Caco-2 (cell line): Measurements from ENCODE around the gene SGPP2. TPM values are rescaled to one million over a fixed set of nuclear protein-coding genes. Genes with fewer than 3 reads are reported as not detected.

Experiments
- BruUV-seq: library from RNA; stranded (reverse); fragments of 400-500 nt; replicated peaks from 2 replicates; lab custom pipeline; 2021; lab: Mats Ljungman, UMichigan
- CTCF ChIA-PET: fragments of 300-600 bp; sonication (Branson Sonifier 250); formaldehyde crosslinking; loops from one replicate; lab custom pipeline; 2022; ENCODE audit warnings: antibody characterized with exemption; lab: Charles Lee
- POLR2A ChIA-PET: fragments of 300-600 bp; sonication (Branson Sonifier 250); formaldehyde crosslinking; loops from one replicate; lab custom pipeline; 2022; ENCODE audit warnings: antibody characterized with exemption; lab: Charles Lee
- DNase-seq, 2 experiments: peaks; one replicate each; pipeline versions ENCODE4 v3.0.0 to v3.0.0-alpha.2; 2020 to 2022
- H3K27me3 ChIP-seq: replicated peaks from 2 replicates; pipeline ENCODE4 v1.6.0; 2011; ENCODE audit warnings: low read length; ENCODE audit not compliant: control insufficient read depth, insufficient read depth
- H3K36me3 ChIP-seq: 2 replicates; pipeline ENCODE4 v1.5.1; 2011; ENCODE audit warnings: low read length; ENCODE audit not compliant: control insufficient read depth, insufficient read depth
- H3K4me1 ChIP-seq: fragments of 250-450 bp; sonication (Bioruptor Pico); 2 replicates; pipeline ENCODE4 v1.5.1; 2020; ENCODE audit warnings: mild to moderate bottlenecking
- H3K4me3 ChIP-seq: 2 replicates; pipeline ENCODE4 v1.5.1; 2011; ENCODE audit warnings: low read depth, mild to moderate bottlenecking, control low read depth, low read length
- H3K9me3 ChIP-seq: fragments of 250-450 bp; sonication (Bioruptor Pico); 2 replicates; pipeline ENCODE4 v1.5.1; 2020; ENCODE audit warnings: mild to moderate bottlenecking, moderate library complexity
- H3K27ac Mint-ChIP-seq: one replicate; pipeline ENCODE4 v1.8.0; 2022; ENCODE audit warnings: mixed read lengths; ENCODE audit not compliant: unreplicated experiment
- H3K27me3 Mint-ChIP-seq: one replicate; pipeline ENCODE4 v1.8.0; 2022; ENCODE audit warnings: mixed read lengths; ENCODE audit not compliant: insufficient read depth, unreplicated experiment
- H3K36me3 Mint-ChIP-seq: one replicate; pipeline ENCODE4 v1.8.0; 2022; ENCODE audit warnings: mild to moderate bottlenecking, mixed read lengths; ENCODE audit not compliant: insufficient read depth, unreplicated experiment
- H3K4me1 Mint-ChIP-seq: one replicate; pipeline ENCODE4 v1.8.0; 2022; ENCODE audit warnings: low read depth, mixed read lengths; ENCODE audit not compliant: unreplicated experiment
- H3K4me3 Mint-ChIP-seq: one replicate; pipeline ENCODE4 v1.8.0; 2022; ENCODE audit warnings: mild to moderate bottlenecking, moderate library complexity, mixed read lengths; ENCODE audit not compliant: unreplicated experiment
- H3K9me3 Mint-ChIP-seq: one replicate; pipeline ENCODE4 v1.8.0; 2022; ENCODE audit warnings: mixed read lengths; ENCODE audit not compliant: unreplicated experiment
- CTCF ChIP-seq, 2 experiments: fragments of 200-600 bp in 1 of 2; IDR thresholded peaks; 1 replicate in 1 of 2; 2 replicates in 1 of 2; pipeline versions ENCODE4 v1.5.1 to v1.8.0; 2011 to 2022; ENCODE audit warnings: antibody characterized with exemption in 1 of 2, control low read depth in 1 of 2, inconsistent platforms in 1 of 2, low read depth in 1 of 2, low read length in 1 of 2, mild to moderate bottlenecking in 1 of 2, moderate library complexity in 1 of 2; ENCODE audit not compliant: insufficient read depth in 1 of 2, severe bottlenecking in 1 of 2, unreplicated experiment in 1 of 2
- intact Hi-C: fragments of 100-400 bp; cut with micrococcal nuclease; formaldehyde crosslinking; loops from one replicate; pipeline ENCODE4 v1.10.0; 2022; ENCODE audit not compliant: unreplicated experiment
- total RNA-seq: library from RNA; stranded (reverse); gene quantifications from 2 replicates; pipeline ENCODE4 v1.2.3, GENCODE V29; 2022

The SGPP2 gene
- total RNA-seq, 1 experiment from 2014 or later = not detected

GRCh38 chr2:222492683-222493082, 68.3 kb downstream of the SGPP2 start:
- Histone ChIP-seq H3K36me3 (no peaks in the 10 kb centered on the region), H3K4me1 (no peaks in the 10 kb centered on the region), H3K27me3 (no peaks in the 10 kb centered on the region), H3K4me3 (no peak overlapping the region), H3K9me3 (no peaks in the 10 kb centered on the region; the same call in 1 of the 2 replicates)
- ChIA-PET POLR2A (no interaction called here), CTCF (no interaction called here)
- BruUV-seq = no TSS peak
- Mint-ChIP-seq H3K9me3 (peaks cover 21% of the 10 kb centered on the region), H3K27me3 (no peaks in the 10 kb centered on the region), H3K4me3 (no peak overlapping the region), H3K4me1 (no peaks in the 10 kb centered on the region), H3K27ac (no peak overlapping the region), H3K36me3 (no peaks in the 10 kb centered on the region)
- TF ChIP-seq CTCF (IDR thresholded peaks at IDR 0.05; ENCODE audit: insufficient read depth in 1 of 2, low read depth in 1 of 2, low read length in 1 of 2, severe bottlenecking in 1 of 2, unreplicated experiment in 1 of 2) = no peak
- DNase-seq = no peak
- intact Hi-C loops = no loop called here

DNA sequence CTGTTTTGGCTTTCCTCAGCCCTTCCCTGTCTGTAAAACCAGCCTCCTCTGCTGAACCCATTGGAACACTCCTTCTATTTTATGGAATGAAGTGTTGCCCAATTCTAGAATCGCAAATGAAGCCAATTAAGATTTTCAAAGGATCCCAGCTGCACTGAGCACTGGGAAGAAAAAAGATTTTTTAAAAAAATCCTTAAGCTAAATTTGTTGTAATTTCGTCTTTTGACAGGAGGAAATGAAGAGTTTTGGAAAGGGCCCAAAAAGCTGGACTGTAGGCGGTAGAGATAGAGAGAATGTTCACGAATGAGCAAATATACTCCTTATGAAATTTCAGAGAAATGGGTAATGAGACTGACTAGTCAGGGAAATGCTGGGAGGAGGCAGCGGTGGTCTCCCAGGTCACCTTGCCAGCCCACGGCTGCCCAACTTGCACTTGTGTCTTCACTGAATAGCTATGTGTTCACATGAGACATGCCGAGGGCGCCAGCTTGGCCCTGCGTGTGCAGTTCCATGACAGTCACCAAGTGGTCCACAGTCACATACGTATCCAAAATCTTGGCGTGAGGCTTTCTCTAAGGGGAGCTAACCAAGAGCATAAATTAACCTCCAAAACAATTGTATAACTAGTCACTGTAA, 69.9 kb downstream of the SGPP2 start:
- H3K27me3 Mint-ChIP-seq = no peaks in the 10 kb centered on the region
- no peak for TF ChIP-seq CTCF (IDR thresholded peaks at IDR 0.05; ENCODE audit: insufficient read depth in 1 of 2, low read depth in 1 of 2, low read length in 1 of 2, severe bottlenecking in 1 of 2, unreplicated experiment in 1 of 2)
- ChIA-PET POLR2A (no interaction called here), CTCF (no interaction called here)
- Histone ChIP-seq H3K27me3 (no peaks in the 10 kb centered on the region; the same call in 1 of the 2 replicates), H3K9me3 (no peaks in the 10 kb centered on the region; the same call in 1 of the 2 replicates), H3K36me3 (no peaks in the 10 kb centered on the region), H3K4me1 (no peaks in the 10 kb centered on the region), H3K4me3 (no peak overlapping the region)
- no peaks in the 10 kb centered on the region for H3K4me1 Mint-ChIP-seq
- no peaks in the 10 kb centered on the region for H3K36me3 Mint-ChIP-seq
- BruUV-seq = no TSS peak
- peaks cover 21% of the 10 kb centered on the region for H3K9me3 Mint-ChIP-seq
- intact Hi-C loops = no loop called here
- H3K27ac Mint-ChIP-seq = no peak overlapping the region
- no peak for DNase-seq
- no peak overlapping the region for H3K4me3 Mint-ChIP-seq

- peaks cover 5% of the 10 kb centered on the region for H3K27me3 Mint-ChIP-seq
These were observed 71.0 kb downstream of the SGPP2 start for GRCh38 chr2:222495388-222495787.

More at GRCh38 chr2:222495388-222495787, 71.0 kb downstream of the SGPP2 start:
- POLR2A ChIA-PET = no interaction called here
- Mint-ChIP-seq H3K9me3 (peaks cover 21% of the 10 kb centered on the region), H3K4me1 (no peaks in the 10 kb centered on the region), H3K4me3 (no peak overlapping the region), H3K36me3 (no peaks in the 10 kb centered on the region), H3K27ac (no peak overlapping the region)
- CTCF ChIA-PET = no interaction called here
- no peak for TF ChIP-seq CTCF (IDR thresholded peaks at IDR 0.05; ENCODE audit: insufficient read depth in 1 of 2, low read depth in 1 of 2, low read length in 1 of 2, severe bottlenecking in 1 of 2, unreplicated experiment in 1 of 2)
- intact Hi-C loops = no loop called here
- no peak for DNase-seq
- no peaks in the 10 kb centered on the region for H3K4me1 ChIP-seq
- H3K27me3 ChIP-seq = no peaks in the 10 kb centered on the region; the same call in 1 of the 2 replicates
- H3K9me3 ChIP-seq = no peaks in the 10 kb centered on the region; the same call in 1 of the 2 replicates
- no peaks in the 10 kb centered on the region for H3K36me3 ChIP-seq
- no peak overlapping the region for H3K4me3 ChIP-seq
- no TSS peak for BruUV-seq
